WTC11 (cell line): ENCODE results near the gene HBQ1. TPM values are rescaled to one million over a fixed set of nuclear protein-coding genes. Genes with fewer than 3 reads are reported as not detected.
"Not testable (repeated sequence)": the region's sequence is repeated elsewhere in the genome, so short reads cannot be mapped to it uniquely, and the experiment has no call there.

Experiments
- ATAC-seq: fragments of 200-7000 bp; cut with Tn5 transposase; 2 replicates; pipeline ENCODE4 v1.10.0; 2021; ENCODE audit warnings: mild to moderate bottlenecking, moderate library complexity
- CTCF ChIA-PET: fragments of 300-600 bp; sonication (Branson Sonifier 250); formaldehyde crosslinking; loops from one replicate; lab custom pipeline; 2021; ENCODE audit warnings: antibody characterized with exemption; lab: Charles Lee
- POLR2A ChIA-PET: fragments of 350-600 bp; sonication (Branson Sonifier 250); formaldehyde crosslinking; loops from one replicate; lab custom pipeline; 2021; ENCODE audit warnings: antibody characterized with exemption; lab: Charles Lee
- DNase-seq: peaks from one replicate; pipeline ENCODE4 v3.0.0; 2021; ENCODE audit warnings: low spot score
- H3K27ac Mint-ChIP-seq: 2 replicates; pipeline ENCODE4 v1.8.0; 2021; ENCODE audit warnings: mixed read lengths
- H3K27me3 Mint-ChIP-seq: 2 replicates; pipeline ENCODE4 v1.8.0; 2021; ENCODE audit warnings: low read depth, mild to moderate bottlenecking, moderate library complexity, mixed read lengths
- H3K36me3 Mint-ChIP-seq: 2 replicates; pipeline ENCODE4 v1.8.0; 2021; ENCODE audit warnings: mixed read lengths
- H3K4me1 Mint-ChIP-seq: 2 replicates; pipeline ENCODE4 v1.8.0; 2022; ENCODE audit warnings: mixed read lengths
- H3K4me3 Mint-ChIP-seq: 2 replicates; pipeline ENCODE4 v1.8.0; 2021; ENCODE audit warnings: mild to moderate bottlenecking, moderate library complexity, mixed read lengths
- H3K9me3 Mint-ChIP-seq: 2 replicates; pipeline ENCODE4 v1.8.0; 2021; ENCODE audit warnings: mixed read lengths
- CREM ChIP-seq: sonication (generic); formaldehyde crosslinking; IDR thresholded peaks from 2 replicates; pipeline ENCODE4 v1.8.1; 2022; ENCODE audit warnings: mild to moderate bottlenecking, missing genetic modification reagents, moderate library complexity
- FOXK1 ChIP-seq: sonication (generic); formaldehyde crosslinking; IDR thresholded peaks from 2 replicates; pipeline ENCODE4 v1.8.0; 2022; ENCODE audit warnings: mild to moderate bottlenecking, moderate library complexity, missing genetic modification reagents
- FOXP1 ChIP-seq: sonication (generic); formaldehyde crosslinking; IDR thresholded peaks from 2 replicates; pipeline ENCODE4 v1.8.0; 2022; ENCODE audit warnings: missing genetic modification reagents, mild to moderate bottlenecking, moderate library complexity, borderline replicate concordance
- FOXP4 ChIP-seq: sonication (generic); formaldehyde crosslinking; IDR thresholded peaks from 2 replicates; pipeline ENCODE4 v1.8.0; 2022; ENCODE audit warnings: mild to moderate bottlenecking, missing genetic modification reagents
- JUN ChIP-seq: sonication (generic); formaldehyde crosslinking; IDR thresholded peaks from 2 replicates; pipeline ENCODE4 v1.8.0; 2023; ENCODE audit warnings: mild to moderate bottlenecking, missing genetic modification reagents
- MAX ChIP-seq: sonication (generic); formaldehyde crosslinking; IDR thresholded peaks from 2 replicates; pipeline ENCODE4 v1.8.0; 2022; ENCODE audit warnings: mild to moderate bottlenecking, missing genetic modification reagents
- SMAD3 ChIP-seq: sonication (generic); formaldehyde crosslinking; IDR thresholded peaks from 2 replicates; pipeline ENCODE4 v1.8.0; 2022; ENCODE audit warnings: missing genetic modification reagents, mild to moderate bottlenecking, borderline replicate concordance
- TCF7 ChIP-seq: sonication (generic); formaldehyde crosslinking; IDR thresholded peaks from 2 replicates; pipeline ENCODE4 v1.8.0; 2022; ENCODE audit warnings: mild to moderate bottlenecking, low read depth, missing genetic modification reagents, moderate library complexity
- TEAD1 ChIP-seq: sonication (generic); formaldehyde crosslinking; IDR thresholded peaks from 2 replicates; pipeline ENCODE4 v1.8.0; 2022; ENCODE audit warnings: mild to moderate bottlenecking, missing genetic modification reagents
- TEAD4 ChIP-seq: sonication (generic); formaldehyde crosslinking; IDR thresholded peaks from 2 replicates; pipeline ENCODE4 v1.8.0; 2022; ENCODE audit warnings: mild to moderate bottlenecking, missing genetic modification reagents
- USF1 ChIP-seq: sonication (generic); formaldehyde crosslinking; IDR thresholded peaks from 2 replicates; pipeline ENCODE4 v1.8.0; 2022; ENCODE audit warnings: mild to moderate bottlenecking, missing genetic modification reagents
- ZBTB21 ChIP-seq: sonication (generic); formaldehyde crosslinking; IDR thresholded peaks from 2 replicates; pipeline ENCODE4 v1.8.1; 2023; ENCODE audit warnings: mild to moderate bottlenecking, missing genetic modification reagents, borderline replicate concordance
- ZNF281 ChIP-seq: sonication (generic); formaldehyde crosslinking; IDR thresholded peaks from 2 replicates; pipeline ENCODE4 v1.8.0; 2023; ENCODE audit warnings: mild to moderate bottlenecking, missing genetic modification reagents
- ZNF423 ChIP-seq: fragments of 250-450 bp; sonication (Bioruptor Pico); IDR thresholded peaks from 2 replicates; pipeline ENCODE4 v2.1.2; 2022; ENCODE audit warnings: mild to moderate bottlenecking, moderate library complexity
- total RNA-seq: library from RNA; stranded (reverse); gene quantifications from 3 replicates; pipeline ENCODE4 v1.2.3, GENCODE V29; 2021
- TF ChIP-seq, protein P1 (sequence below): sonication (generic); formaldehyde crosslinking; IDR thresholded peaks from 2 replicates; pipeline ENCODE4 v1.8.0; 2023; ENCODE audit warnings: missing genetic modification reagents, mild to moderate bottlenecking, borderline replicate concordance
- TF ChIP-seq, protein P2 (sequence below): sonication (generic); formaldehyde crosslinking; IDR thresholded peaks from 2 replicates; pipeline ENCODE4 v1.8.1; 2023; ENCODE audit warnings: mild to moderate bottlenecking, missing genetic modification reagents

The HBQ1 gene
- total RNA-seq, 1 experiment from 2014 or later = 3.0 TPM

GRCh38 chr16:170088-170507, 10.2 kb upstream of the HBQ1 start:
- Mint-ChIP-seq H3K4me1 (peaks cover 36% of the 10 kb centered on the region), H3K27me3 (peaks cover 93% of the 10 kb centered on the region), H3K4me3 (peak overlapping the region; percentile 20; the same call in 1 of the 2 replicates)
- POLR2A ChIA-PET, H3K27ac Mint-ChIP-seq, H3K36me3 Mint-ChIP-seq, H3K9me3 Mint-ChIP-seq: not testable (repeated sequence)
- DNase-seq = peak; percentile 54
- CTCF ChIA-PET = interaction anchor here (1.0 to 1.3 kb wide), 3 partner anchors 63 to 104 kb away, joined by 3 to 5 read pairs (median 3); no protein-coding TSS in a partner anchor
- TF ChIP-seq MAX = peak; percentile 38; the same call in 1 of the 2 replicates
- 0 out of 2 replicates have a peak, but pooled peaks have one; percentile 28 for TF ChIP-seq ZBTB21
- peak; percentile 77 for TF ChIP-seq FOXP4
- peak; percentile 88 for TF ChIP-seq FOXP1 (CRISPR knock-in tag)
- TF ChIP-seq, protein P1, sequence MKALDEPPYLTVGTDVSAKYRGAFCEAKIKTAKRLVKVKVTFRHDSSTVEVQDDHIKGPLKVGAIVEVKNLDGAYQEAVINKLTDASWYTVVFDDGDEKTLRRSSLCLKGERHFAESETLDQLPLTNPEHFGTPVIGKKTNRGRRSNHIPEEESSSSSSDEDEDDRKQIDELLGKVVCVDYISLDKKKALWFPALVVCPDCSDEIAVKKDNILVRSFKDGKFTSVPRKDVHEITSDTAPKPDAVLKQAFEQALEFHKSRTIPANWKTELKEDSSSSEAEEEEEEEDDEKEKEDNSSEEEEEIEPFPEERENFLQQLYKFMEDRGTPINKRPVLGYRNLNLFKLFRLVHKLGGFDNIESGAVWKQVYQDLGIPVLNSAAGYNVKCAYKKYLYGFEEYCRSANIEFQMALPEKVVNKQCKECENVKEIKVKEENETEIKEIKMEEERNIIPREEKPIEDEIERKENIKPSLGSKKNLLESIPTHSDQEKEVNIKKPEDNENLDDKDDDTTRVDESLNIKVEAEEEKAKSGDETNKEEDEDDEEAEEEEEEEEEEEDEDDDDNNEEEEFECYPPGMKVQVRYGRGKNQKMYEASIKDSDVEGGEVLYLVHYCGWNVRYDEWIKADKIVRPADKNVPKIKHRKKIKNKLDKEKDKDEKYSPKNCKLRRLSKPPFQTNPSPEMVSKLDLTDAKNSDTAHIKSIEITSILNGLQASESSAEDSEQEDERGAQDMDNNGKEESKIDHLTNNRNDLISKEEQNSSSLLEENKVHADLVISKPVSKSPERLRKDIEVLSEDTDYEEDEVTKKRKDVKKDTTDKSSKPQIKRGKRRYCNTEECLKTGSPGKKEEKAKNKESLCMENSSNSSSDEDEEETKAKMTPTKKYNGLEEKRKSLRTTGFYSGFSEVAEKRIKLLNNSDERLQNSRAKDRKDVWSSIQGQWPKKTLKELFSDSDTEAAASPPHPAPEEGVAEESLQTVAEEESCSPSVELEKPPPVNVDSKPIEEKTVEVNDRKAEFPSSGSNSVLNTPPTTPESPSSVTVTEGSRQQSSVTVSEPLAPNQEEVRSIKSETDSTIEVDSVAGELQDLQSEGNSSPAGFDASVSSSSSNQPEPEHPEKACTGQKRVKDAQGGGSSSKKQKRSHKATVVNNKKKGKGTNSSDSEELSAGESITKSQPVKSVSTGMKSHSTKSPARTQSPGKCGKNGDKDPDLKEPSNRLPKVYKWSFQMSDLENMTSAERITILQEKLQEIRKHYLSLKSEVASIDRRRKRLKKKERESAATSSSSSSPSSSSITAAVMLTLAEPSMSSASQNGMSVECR (CRISPR knock-in tag) = peak; percentile 90; the same call in 1 of the 2 replicates
- TF ChIP-seq FOXK1 = peak; percentile 33; the same call in 1 of the 2 replicates
- peak; percentile 65 for TF ChIP-seq TEAD1
- TF ChIP-seq USF1 (CRISPR knock-in tag) = peak; percentile 31; the same call in 1 of the 2 replicates
- peak; percentile 24; the same call in 1 of the 2 replicates for TF ChIP-seq SMAD3 (CRISPR knock-in tag)
- 0 out of 2 replicates have a peak, but pooled peaks have one; percentile 50 for TF ChIP-seq ZNF281 (CRISPR knock-in tag)
- TF ChIP-seq ZNF423 = peak; percentile 82
- TF ChIP-seq JUN (CRISPR knock-in tag) = peak; percentile 56; the same call in 1 of the 2 replicates
- TF ChIP-seq, protein P2, sequence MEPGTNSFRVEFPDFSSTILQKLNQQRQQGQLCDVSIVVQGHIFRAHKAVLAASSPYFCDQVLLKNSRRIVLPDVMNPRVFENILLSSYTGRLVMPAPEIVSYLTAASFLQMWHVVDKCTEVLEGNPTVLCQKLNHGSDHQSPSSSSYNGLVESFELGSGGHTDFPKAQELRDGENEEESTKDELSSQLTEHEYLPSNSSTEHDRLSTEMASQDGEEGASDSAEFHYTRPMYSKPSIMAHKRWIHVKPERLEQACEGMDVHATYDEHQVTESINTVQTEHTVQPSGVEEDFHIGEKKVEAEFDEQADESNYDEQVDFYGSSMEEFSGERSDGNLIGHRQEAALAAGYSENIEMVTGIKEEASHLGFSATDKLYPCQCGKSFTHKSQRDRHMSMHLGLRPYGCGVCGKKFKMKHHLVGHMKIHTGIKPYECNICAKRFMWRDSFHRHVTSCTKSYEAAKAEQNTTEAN = 0 out of 2 replicates have a peak, but pooled peaks have one; percentile 45
- peak; percentile 79 for TF ChIP-seq TEAD4
- TF ChIP-seq CREM (CRISPR knock-in tag) = peak; percentile 33; the same call in 1 of the 2 replicates
- TF ChIP-seq TCF7 (CRISPR knock-in tag) = 0 out of 2 replicates have a peak, but pooled peaks have one; percentile 33
- ATAC-seq = peak; percentile 11
